NCI-H446 treated with DMSO at 0.1 percent for 48 hours (cell line): Measurements from ENCODE around the gene EFNA2.

Source experiments
- DNase-seq: peaks from one replicate; lab custom pipeline; 2025; lab: John Stamatoyannopoulos, UW

EFNA2 gene

DNA sequence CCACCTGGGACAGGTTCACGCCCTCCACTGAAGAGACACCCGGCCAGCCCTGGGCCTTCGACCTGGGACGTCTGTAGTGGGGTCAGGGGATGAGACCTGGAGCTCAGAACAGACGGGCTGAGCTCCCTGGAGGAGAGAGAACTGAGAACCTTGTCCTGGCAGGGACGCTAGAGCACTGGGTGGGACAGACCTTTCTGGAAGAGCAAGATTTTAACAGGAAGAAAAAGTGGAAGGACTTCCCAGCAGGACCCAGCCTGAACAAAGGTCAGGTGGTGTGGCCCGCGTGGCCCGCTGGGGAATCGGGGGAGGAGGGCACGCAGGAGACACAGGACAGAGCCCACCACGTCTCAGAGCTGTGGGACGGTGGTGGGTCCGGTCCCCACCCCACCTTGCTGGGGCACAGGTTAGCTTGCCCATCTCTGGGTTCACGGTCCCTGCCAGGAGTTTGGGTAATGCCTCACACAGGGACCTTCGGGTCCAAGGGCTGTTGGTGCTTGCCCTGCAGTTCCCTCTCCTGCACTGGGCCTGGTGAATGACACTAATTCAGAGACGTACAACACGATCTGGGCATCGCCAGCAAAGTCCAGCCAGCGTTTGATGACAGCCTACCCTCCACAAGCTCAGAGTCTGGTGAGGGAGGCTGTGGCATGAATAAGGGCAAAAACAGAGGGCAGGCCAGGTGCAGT is 1.2 kb upstream of the EFNA2 start:
- no peak for DNase-seq

DNA sequence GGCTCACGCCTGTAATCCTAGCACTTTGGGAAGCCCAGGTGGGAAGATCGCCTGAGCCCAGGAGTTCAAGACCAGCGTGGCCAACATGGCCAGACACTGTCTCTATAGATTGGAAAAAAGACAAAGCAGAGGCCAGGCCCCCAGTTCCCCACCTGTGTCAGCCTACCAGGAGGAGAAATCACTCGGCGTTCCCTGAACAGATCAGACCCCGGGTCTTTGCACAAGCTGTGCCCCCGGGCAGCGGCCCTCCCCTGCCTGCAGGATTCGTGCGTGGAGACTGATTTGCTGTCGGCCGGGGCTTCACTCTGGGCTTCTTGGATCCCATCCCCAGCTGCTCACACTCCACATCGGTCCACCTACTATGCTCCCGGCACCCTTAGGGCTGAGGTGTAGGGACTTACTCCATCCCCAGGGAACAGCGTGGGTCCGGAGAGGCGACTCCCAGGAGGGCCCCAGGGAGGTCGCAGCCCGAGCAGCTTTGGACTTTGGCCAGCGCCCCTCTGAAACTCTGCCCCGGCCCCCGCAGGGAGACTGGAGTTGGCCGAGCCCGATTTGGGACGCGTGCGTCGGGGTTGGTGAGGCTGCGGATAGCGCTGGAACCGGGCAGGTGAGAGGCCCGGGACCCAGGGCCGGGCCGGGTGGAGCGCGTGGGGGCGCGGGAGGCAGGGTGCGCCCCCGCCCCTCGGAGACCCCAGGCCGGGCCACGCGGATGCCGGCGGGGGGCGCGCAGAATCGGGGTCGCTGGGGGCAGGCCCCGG is 515 bp upstream of the EFNA2 start:
- DNase-seq: no peak

DNA sequence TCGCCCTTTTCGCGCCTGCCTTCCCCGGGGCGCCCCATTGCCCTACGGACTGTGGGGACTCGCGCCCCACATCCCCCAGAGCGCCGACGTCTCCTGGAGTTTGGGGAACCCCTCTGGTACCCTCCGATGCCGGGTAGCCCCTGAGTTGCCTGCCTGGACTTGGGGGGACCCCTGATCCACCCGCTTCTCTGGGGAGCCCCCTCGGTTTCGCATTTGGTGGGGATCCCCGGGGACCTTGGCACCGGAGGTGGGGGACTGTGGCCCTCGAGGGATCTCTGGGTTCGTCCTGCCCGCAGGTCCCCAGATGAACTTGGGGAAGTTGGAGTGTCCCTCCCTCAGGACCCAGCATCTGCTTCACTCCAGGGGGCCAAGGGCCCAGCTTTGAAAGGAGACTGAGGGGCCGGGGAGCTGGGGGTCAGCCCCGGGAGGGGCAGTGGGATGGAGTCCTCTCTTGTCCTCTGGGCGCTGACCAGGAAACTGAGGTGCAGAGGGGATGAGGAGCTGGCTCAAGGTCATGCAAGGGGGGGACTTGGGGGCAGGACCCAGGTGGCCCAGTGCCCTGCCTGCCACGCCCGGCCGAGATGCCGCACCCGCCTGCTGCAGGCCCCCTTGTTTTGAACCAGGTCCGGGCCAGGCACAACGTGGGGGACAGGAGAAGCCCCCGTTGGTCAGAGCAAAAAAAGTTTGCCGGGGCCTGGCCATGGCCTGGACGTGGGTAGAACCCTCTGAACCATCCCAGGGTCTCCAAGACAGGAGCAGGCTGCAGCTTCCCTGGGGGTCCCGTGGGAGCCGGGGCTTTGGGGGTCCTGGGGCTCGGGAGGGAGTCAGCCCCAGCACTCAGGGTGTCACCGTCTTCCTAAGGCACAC is 1.0 kb downstream of the EFNA2 start:
- DNase-seq: no peak

DNA sequence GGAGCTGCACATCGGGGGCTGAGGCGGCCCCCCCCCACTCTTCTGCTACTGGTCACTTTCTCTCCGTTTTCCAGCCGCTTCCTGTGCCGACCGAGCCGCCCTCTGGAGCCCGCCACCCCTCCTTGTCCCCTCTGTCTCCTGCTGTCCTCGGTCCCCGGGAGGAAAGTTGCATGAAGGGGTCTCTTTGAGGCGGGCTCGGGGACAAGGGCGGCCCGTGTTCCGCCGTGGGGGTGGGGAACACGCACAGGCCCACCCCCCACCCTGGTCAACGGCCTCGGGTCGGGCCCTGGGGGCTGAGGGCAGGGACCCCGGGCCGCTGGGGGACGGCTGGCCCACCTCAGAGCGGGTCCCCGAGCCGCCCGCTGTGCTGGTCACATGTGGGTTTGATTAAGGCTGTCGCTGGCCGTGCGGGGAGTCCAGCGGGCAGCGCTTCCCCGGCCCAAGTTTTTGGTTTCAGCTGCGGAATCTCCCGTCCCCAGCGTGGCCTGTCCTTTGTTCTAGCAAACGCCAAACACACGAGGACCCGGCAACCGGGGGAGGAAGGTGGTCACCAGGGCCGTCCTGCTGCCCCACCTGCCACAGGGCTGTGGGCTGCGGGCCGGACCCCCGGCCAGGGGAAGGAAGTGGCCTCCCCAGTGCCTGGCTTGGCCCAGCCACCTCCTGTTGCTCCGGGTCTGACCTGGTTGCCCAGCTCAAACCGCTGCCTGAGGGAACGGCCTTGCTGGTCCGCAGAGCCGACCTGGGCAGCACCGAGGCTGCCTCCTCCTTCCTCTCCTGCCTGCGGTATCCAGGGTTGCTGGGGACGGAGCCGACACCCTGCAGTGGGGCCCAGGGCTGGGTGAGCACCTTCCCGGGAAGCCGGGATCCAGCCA is 1.9 kb downstream of the EFNA2 start:
- DNase-seq: no peak

DNA sequence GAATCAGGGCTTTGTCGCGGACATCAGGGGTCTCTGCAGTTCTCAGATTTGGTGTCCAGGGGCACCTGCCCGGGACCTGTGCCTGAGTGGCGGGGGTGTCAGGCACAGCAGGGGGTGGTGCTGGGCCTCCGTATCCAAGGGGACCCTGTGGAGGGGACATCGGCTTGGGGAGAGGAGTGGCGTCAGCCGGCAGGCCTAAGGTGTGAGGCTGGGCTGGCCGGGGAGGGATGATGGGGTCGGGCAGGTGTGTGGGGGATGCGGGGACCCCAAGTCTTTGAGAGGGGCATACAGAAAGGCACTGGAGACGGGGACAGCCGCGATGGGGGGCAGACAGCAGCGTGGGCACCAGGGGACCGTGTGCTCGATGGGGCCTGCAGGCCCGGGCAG is 2.5 kb downstream of the EFNA2 start:
- no peak for DNase-seq

DNA sequence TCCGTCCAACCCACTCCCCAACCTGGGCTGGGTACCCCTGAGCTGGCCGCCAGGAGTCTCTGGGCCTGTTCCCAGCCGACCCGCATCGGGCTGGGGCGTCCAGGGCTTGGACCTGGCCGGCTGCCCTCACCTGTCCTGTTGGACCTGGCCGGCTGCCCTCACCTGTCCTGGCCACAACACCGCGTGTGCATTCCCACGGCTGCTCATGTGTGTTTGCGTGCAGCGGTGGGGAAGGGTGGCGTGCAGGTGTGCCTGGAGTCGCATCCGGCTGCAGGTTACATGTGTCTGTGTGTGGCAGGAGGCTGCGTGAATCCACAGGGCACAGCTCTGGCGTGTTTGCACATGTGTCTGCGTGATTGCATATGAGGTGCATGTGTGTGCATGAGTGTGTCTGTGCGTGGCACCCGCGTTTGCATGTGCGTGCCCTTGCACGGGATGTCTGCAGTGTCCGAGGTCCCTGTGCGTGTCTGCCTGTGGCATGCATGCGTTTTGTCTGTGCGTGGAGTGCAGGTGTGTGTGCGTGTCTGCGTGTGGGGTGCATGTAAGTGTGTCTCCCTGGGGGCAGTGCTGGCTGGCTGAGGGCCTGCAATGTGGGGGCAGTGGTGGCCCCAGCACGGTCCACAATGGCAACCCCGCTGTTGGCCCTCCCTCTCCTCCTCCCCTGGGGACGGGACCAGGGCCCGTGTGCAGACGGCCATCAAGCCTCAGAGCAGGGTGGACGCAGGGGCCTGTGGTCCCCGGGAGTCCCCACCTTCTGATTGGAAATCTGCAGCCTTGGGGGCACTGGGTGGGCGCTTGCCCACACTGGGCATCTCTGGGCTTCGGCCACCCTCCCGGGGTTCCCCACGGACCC is 3.4 kb downstream of the EFNA2 start:
- DNase-seq: no peak

DNA sequence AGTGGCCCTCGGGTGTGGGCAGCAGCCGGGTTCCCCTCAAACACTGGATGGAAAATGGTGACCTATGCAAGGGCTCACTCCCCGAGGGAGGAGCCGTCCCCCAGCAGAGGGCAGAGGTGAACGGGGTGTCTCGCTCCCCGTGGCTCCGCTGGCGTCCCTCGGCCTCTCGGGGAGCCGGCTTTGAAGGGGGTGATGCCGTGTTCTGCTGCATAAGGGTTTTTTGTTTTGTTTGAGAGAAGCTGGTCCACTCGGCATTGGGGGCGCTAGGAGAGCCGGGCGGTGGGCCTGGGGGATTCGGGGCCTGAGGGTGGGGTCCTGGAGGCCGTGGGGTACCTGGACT is 4.0 kb downstream of the EFNA2 start:
- no peak for DNase-seq

DNA sequence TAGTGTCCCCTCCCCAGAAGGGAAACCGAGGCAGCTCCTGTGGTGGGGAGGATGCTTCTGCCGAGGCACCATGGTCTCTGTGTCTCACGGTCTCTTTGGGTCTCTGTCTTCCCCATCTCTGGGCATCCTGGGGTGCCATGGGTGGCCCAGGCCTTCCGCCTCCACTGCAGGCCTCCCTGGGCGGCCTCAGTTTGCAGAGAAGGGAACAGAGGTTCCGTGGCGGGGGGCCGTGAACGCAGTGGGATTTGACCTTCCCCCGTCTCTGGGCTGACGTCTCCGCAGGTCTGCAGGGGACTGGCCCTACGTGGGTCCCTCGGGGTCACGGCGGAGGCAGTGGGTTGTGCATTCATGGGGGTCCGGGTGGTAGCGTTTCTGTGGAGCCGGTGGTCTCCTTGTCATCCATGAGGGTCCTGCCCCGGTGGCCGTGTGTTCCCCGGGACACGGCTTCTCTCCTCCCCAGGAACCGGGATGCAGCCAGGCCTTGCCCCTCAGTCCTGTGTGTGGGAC is 4.6 kb downstream of the EFNA2 start:
- DNase-seq: no peak

DNA sequence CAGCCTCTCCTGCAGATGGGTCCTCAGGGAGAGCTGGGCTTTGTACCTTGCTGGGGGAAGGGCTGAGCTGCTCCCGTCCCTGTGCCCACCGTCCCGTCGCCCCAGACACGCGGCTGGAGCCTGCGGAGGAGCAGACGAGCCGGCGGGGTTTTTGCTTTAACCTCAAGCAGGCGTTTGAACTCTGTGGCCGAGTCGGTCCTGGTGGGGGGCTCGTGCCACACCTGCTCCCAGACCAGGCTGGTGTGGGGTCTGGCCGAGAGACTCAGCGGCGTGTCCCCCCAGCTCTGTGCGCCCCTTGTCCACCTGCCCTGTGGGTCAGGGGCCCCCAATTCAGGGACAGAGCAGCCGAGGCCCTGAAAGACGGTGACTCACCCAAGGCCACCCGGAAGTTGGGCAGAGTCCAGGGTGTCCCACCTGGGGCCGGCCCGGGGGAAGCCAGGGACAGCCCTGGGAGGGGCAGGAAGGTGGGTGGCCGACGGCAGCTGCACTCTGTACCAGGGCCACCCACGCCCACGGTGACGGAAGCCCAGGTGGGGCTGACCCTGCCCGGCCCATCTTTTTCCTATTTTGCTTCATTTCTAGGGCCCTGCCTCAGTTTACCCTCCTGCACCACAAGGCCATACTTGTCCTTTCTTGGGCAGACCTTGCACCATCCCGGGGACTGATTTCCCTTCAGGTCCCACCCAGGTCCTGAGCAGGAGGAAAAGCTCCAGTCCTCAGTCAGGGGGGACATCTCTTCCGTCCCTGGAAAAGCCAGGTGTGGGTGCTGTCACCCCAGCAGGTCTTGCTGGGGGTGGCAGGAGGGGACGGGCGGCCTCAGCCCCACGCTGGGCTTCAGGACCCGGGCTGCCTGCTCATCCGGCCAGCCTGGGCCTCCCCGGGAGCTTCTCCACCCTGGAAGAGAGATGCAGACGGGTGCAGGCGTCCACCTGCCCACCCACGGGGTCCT is 5.3 kb downstream of the EFNA2 start:
- DNase-seq: no peak

DNA sequence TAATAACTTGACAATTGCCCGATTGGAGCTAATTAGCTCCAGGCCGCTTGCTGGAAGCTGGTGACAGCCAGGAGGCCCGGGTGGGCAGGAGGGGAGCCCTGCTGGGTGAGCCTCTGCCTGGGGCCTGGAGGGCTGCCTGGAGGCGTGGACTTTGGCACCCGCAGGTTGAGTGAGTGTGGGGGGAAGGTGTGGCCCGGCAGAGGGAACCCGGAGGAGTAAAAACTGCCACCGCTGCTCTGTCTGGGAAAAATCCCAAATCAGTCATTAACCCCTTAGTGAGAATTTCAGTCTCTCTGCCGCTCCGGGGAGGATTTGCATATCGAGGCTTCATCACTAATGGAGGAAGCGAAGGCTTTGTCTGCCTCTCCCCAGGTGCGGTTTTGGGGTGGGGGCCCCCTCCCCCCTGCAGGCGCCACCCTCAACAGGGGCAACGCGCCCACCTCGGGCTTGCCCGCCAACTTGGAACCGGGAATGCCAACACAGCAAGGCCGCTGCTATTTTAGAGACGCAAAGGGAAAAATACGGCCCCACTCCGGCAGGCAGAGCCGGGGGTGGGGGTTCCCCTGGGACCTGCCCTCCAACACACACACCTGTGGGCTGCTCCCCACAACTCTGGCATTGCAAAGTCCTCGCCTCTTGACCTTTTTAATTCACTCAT is 6.2 kb downstream of the EFNA2 start:
- DNase-seq: peak; percentile 36

DNA sequence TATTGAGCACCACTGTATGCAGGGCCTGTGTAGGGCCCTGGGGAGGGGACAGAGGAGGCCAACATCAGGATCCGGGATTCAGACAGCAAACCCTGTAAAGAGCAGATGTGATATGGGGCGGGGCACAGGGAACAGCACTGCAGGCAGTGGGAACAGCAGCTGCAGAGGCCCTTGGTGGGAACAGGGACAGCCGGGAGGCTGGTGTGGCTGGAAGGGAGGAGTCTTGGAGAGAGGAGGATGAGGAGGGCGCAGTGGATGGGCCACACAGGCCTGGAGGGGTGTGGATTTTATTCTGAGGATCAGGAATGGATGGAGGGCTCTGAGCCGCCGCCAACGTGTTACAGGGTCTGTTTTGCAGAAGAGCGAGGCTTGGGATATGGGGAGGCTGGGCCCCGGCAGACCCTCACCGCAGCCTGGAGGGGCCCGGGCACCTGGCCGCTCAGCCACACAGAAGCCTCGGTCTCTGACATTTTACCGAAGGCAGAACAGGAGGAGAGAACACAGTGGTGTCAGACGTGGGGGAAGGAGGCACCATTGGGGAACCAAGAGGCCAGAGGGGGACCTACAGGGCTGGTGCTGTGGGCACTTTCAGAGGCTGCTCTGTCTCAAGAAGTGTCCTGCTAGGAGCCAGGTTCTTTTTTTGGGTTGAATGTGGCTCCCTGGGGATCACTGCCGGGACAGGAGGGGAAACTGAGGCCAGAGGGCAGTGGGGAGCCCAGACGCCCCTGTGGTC is 6.9 kb downstream of the EFNA2 start:
- DNase-seq: no peak

DNA sequence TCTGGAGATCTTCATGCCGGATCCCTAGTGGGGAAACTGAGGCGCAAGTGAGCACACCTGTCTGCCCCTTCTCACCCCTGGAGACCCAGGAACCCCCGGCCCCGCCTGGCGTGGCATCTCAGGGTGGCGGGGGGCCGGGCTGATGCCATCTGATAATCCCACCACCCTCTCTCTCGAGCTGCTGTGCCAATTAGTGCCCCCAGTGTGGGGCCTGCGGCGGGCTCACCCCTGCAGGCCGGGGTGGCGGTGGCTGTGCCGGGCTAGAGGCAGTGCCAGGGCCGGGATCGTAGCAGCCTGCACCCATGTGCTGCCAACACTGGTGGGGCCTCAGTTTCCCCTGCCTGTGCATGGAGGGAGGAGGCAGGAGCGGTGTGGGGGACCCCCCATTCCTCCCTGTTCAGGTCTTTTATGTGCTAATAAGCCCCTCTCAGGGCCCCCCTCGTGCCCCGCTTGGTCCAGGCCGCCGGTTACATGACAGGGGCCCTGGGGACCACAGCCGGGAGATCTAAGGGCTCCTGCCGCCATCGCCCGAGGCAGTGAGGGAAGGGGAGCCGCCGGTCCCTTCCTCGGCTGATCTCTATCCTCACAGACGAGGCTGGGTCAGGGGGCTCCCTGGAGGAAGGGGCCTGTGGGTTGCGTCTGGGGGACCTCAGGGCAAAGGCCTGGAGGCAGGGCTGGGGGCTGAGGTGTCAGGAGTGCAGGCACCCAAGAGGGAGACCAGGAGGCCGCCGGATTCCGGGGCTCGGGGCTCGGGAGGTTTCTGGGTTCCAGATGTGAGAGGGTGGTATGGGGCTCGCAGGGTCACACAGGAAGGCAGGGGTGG is 8.3 kb downstream of the EFNA2 start:
- DNase-seq: no peak

DNA sequence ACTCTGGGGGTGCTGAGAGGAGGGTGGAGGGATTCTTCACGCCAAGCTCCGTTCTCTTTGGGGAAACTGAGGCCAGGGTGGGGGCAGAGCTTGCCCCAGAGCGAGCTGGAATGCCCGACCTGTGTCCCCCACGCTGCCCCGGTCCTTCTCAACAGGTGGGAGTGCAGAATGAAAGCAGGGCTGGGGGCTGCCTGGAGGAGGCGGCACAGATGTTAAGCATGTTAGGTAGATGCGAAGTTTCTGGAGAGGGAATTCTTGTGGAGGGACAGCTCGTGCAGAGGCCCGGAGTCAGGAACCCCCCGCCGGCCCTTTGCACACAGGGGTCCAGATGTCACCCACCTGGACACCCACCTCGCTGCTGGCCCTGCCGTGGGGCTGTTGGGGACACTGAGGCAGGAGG is 9.0 kb downstream of the EFNA2 start:
- DNase-seq: no peak

DNA sequence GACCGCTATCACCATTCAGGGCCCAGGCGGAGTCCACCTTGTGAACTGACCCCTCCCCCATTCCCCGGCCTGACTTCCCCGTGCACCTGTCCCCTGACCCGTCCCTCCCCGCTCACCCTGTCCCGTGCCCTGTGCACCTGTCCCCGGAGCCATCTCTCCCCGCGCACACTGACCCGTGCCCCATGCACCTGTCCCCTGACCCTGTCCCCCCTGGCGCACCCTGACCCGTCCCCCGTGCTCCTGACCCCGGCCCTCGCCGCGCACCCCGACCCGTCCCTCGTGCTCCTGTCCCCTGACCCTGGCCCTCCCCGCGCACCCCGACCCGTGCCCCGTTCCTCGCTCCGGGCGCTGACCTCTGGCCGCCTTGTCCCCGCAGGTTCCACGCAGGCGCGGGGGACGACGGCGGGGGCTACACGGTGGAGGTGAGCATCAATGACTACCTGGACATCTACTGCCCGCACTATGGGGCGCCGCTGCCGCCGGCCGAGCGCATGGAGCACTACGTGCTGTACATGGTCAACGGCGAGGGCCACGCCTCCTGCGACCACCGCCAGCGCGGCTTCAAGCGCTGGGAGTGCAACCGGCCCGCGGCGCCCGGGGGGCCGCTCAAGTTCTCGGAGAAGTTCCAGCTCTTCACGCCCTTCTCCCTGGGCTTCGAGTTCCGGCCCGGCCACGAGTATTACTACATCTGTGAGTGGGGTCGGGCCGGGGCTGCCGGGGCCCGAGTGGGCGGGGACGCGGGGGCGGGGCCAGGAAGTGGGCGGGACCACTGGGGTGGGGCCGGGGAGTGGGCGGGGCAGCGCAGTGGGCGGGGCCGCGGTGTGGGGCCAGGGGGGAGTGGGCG is 9.7 kb downstream of the EFNA2 start:
- DNase-seq: no peak

DNA sequence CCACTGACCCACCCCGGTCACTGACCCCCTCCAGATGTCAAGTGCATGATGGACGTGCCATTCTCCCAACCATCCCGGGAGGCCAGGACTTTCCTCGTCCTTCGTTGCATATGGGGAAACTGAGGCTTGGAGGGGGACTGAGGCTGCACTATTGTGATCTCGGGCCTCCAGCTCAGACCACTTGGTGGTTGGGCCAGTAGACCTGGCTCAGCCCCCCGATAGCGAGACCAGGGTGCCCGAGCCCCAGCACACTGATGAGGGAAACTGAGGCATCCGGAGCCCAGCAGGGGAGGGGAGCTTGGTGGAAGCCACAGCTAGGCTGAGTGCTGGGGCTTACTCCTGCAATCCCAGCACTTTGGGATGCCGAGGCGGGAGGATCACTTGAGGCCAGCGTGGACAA is 10.4 kb downstream of the EFNA2 start:
- no peak for DNase-seq

DNA sequence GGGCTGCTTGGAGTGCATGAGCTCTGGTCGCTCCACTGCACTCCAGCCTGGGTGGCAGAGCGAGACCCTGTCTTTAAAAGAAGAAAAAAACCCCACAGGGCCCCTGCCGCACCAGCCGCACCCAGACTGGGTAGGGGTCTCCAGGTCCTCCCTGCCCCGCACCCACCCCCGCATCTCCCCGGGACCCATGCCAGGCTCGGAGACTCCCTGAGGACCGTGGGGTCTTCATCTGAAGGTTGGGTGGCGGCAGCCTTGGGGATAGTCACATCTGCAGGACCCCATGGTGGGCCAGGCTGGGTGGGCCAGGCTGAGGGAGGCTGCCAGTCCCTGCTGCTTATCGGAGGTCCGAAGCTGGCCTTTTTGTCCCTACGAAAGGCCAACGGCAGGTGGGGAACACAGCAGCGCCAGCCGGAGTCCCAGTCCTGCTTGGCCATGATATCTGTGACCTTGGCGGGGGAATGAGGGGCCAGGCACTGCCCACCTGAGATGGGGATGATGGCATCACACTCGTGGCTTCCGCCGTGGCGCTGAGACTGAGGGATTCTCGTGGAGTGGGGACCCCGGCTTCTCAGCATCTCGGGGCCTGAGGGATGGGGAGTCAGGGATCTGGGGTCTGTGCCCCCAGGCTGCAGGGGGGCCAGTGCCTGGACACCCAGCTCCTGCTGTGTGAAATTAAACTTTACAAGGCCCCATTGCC is 11.1 kb downstream of the EFNA2 start:
- DNase-seq: no peak
